Neural crest cell (in vitro differentiated cells): ENCODE results near the gene FCHSD2. TPM values are rescaled to one million over a fixed set of nuclear protein-coding genes. Genes with fewer than 3 reads are reported as not detected.

Source experiments
- DNase-seq: peaks from one replicate; pipeline ENCODE4 v3.0.0; 2021; ENCODE audit warnings: low read depth, mixed read lengths, low spot score
- H3K27ac Mint-ChIP-seq: one replicate; pipeline ENCODE4 v1.8.0; 2021; ENCODE audit warnings: mild to moderate bottlenecking, mixed read lengths; ENCODE audit not compliant: unreplicated experiment
- H3K27me3 Mint-ChIP-seq: 2 replicates; pipeline ENCODE4 v1.8.0; 2021; ENCODE audit warnings: low read depth, mild to moderate bottlenecking, mixed read lengths
- H3K36me3 Mint-ChIP-seq: 2 replicates; pipeline ENCODE4 v1.8.0; 2021; ENCODE audit warnings: low read depth, mild to moderate bottlenecking, mixed read lengths
- H3K4me1 Mint-ChIP-seq: 2 replicates; pipeline ENCODE4 v1.8.0; 2021; ENCODE audit warnings: mixed read lengths
- H3K4me3 Mint-ChIP-seq: one replicate; pipeline ENCODE4 v1.8.0; 2021; ENCODE audit warnings: mild to moderate bottlenecking, mixed read lengths
- H3K9me3 Mint-ChIP-seq: 2 replicates; pipeline ENCODE4 v1.8.0; 2021; ENCODE audit warnings: mixed read lengths
- total RNA-seq: library from RNA; stranded (reverse); gene quantifications from 2 replicates; pipeline ENCODE4 v1.2.1, GENCODE V29; 2021
- TF ChIP-seq, protein P1 (sequence below): fragments of 200-600 bp; sonication (generic); conservative IDR thresholded peaks from 2 replicates; pipeline ENCODE4 v1.5.0; 2021; ENCODE audit warnings: antibody characterized with exemption, mild to moderate bottlenecking

FCHSD2 gene
- total RNA-seq, 1 donor from 2014 or later, result 34.4 TPM

DNA sequence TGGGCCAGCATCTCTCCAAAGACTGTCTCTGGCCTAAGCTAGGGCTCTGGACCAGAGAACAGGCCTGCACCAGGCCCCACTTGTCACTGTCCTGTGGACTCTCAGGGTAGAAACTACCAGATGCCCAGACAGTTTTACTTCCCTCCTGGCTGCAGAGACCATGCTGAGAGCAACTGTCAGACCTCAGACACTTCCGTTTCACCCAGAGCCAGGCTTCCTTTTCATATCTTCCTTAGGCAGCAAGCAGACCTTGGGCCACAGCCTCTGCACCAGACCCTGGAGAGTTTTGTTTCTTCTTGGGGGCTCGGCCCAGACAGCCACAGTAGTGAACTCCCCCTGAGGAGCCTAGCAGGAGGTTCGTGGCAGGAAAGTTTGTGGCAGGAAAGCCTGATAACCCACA lies 12.1 kb upstream of the FCHSD2 start:
- Mint-ChIP-seq H3K4me1 (peaks cover 8% of the 10 kb centered on the region), H3K27ac (peak overlapping the region; percentile 58), H3K9me3 (no peaks in the 10 kb centered on the region), H3K36me3 (no peaks in the 10 kb centered on the region), H3K4me3 (no peak overlapping the region), H3K27me3 (no peaks in the 10 kb centered on the region)
- no peak for DNase-seq
- TF ChIP-seq, protein P1, sequence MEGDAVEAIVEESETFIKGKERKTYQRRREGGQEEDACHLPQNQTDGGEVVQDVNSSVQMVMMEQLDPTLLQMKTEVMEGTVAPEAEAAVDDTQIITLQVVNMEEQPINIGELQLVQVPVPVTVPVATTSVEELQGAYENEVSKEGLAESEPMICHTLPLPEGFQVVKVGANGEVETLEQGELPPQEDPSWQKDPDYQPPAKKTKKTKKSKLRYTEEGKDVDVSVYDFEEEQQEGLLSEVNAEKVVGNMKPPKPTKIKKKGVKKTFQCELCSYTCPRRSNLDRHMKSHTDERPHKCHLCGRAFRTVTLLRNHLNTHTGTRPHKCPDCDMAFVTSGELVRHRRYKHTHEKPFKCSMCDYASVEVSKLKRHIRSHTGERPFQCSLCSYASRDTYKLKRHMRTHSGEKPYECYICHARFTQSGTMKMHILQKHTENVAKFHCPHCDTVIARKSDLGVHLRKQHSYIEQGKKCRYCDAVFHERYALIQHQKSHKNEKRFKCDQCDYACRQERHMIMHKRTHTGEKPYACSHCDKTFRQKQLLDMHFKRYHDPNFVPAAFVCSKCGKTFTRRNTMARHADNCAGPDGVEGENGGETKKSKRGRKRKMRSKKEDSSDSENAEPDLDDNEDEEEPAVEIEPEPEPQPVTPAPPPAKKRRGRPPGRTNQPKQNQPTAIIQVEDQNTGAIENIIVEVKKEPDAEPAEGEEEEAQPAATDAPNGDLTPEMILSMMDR, result no peak

DNA sequence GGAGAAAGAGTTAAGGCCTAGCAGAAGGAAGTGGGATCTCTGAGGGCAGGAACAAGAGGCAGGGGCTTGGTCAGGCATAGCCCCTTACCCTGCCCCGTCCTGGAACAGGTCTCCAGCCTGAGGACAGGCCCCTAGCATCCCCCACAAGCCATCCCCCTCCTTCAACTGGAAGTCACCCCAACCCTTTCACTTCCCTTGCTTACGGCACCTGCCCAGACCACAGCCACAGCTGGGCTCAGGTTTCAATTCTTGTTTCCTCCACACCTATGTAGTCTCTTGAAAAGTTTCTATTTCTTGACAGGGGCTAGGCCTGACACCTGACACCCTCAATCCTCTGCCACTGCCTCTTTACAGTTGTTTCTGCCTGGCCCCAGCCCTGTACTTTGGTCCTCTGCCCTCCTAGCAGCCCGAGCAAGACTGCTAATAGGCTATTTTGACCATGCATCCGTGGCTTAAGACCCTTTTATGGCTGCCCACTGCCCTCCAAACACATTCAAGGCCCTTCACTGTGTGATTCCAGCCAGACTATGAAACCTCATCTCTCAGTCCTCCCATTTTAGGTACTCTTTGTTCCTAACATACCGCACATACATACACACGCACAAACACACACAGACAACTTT lies 10.9 kb upstream of the FCHSD2 start:
- no peaks in the 10 kb centered on the region for H3K4me1 Mint-ChIP-seq
- TF ChIP-seq, protein P1, result no peak
- no peak for DNase-seq
- H3K27ac Mint-ChIP-seq, result peak overlapping the region; percentile 47
- no peaks in the 10 kb centered on the region for H3K27me3 Mint-ChIP-seq
- H3K4me3 Mint-ChIP-seq, result no peak overlapping the region
- no peaks in the 10 kb centered on the region for H3K36me3 Mint-ChIP-seq
- no peaks in the 10 kb centered on the region for H3K9me3 Mint-ChIP-seq

DNA sequence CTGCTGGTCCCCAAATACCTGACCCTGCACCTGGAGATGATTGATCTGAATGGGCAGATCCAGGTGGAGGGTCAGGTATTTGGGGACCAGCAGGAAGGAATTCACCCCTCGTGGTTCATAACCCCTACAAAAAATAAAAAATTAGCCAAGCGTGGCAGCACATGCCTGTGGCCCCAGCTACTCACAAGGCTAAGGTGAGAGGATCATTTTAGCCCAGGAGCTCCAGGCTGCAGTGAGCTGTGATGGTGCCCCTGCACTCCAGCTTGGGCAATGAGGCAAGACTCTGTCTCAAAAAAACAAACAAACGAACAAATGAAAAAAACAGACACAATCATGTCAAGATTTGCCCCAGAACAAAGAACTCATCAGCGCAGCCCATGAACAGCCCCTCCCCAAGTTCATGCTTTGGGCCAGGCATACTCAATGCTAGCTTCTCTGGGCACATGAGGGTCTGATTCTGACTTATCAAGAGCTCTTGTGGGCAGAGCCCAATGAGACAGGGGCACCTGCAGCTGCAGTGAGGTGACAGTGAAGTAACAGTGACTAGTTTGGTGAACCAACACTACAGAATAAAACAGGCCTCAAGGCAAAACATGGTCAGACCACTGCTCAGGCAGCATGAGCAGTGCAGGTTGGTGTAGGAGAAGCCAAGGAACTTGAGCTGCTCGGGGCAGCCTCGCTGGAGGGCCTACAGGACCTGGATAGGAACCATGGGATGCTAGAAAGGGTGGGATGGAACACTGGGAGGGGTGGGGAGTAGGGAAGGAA lies 10.2 kb upstream of the FCHSD2 start:
- Mint-ChIP-seq H3K36me3 (no peaks in the 10 kb centered on the region), H3K9me3 (no peaks in the 10 kb centered on the region), H3K4me1 (no peaks in the 10 kb centered on the region), H3K27ac (no peak overlapping the region), H3K4me3 (no peak overlapping the region), H3K27me3 (no peaks in the 10 kb centered on the region)
- no peak for DNase-seq
- TF ChIP-seq, protein P1, result no peak

DNA sequence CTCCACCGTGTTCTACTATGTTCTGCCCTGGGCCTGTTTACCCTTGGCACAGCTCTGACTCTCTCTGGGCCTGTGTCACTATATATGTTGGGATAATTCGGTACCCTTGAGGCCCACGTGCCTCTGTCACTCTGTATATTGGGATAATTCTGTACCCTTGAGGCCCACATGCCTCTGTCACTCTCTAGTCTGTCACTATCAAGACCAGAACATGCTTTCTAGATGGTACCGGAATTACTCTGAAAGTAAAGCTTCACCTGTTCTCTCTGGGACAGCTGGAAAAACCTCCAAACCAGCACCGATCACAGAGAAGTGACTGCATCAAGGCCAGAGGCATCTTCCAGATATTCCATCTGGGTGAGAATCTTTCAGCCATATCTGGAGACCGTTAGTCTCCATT lies 9.3 kb upstream of the FCHSD2 start:
- H3K9me3 Mint-ChIP-seq, result no peaks in the 10 kb centered on the region
- no peaks in the 10 kb centered on the region for H3K36me3 Mint-ChIP-seq
- no peak for DNase-seq
- no peak overlapping the region for H3K27ac Mint-ChIP-seq
- TF ChIP-seq, protein P1, result no peak
- no peak overlapping the region for H3K4me3 Mint-ChIP-seq
- H3K4me1 Mint-ChIP-seq, result no peaks in the 10 kb centered on the region
- H3K27me3 Mint-ChIP-seq, result no peaks in the 10 kb centered on the region

DNA sequence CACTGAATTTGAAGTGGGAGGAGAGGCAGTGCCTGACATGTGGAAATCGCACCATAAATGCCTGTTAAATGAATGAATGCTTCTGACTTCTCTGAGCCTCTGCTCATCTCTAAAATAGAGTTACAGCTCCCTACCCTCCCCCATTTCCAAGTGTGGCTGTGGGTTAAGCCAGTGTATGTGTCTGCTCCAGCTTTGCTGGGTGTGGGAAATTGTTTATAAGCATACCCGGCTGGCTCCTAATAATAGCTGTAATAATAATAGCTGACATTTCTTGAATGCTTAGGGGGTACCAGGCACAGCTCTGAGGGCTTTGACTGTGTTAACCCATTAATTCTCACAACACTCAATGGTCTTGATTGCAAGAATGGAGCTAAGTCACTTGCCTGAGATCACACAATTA lies 7.0 kb upstream of the FCHSD2 start:
- no peak overlapping the region for H3K4me3 Mint-ChIP-seq
- TF ChIP-seq, protein P1, result no peak
- no peak for DNase-seq
- no peaks in the 10 kb centered on the region for H3K36me3 Mint-ChIP-seq
- no peaks in the 10 kb centered on the region for H3K9me3 Mint-ChIP-seq
- no peaks in the 10 kb centered on the region for H3K27me3 Mint-ChIP-seq
- H3K27ac Mint-ChIP-seq, result no peak overlapping the region
- no peaks in the 10 kb centered on the region for H3K4me1 Mint-ChIP-seq
